Testis (tissue), 3 donors: ENCODE measurements around the gene BGN. TPM values are rescaled to one million over a fixed set of nuclear protein-coding genes. Genes with fewer than 3 reads are reported as not detected.
A peak's percentile ranks its signal among the peaks of the same experiment; 100 is the strongest.

Experiments
- DNase-seq: peaks from one replicate; pipeline ENCODE4 v3.0.0-alpha.2; 2019
- H3K27ac ChIP-seq, 2 donors: fragments of 200-600 bp; sonication (generic); one replicate each; pipeline ENCODE4 v1.5.1; 2019
- H3K27me3 ChIP-seq: fragments of 200-600 bp; sonication (generic); one replicate; pipeline ENCODE4 v1.5.1; 2019
- H3K36me3 ChIP-seq: fragments of 200-600 bp; sonication (generic); one replicate; pipeline ENCODE4 v1.5.1; 2017; ENCODE audit warnings: low read depth; ENCODE audit errors: missing control alignments
- H3K4me1 ChIP-seq: fragments of 200-600 bp; sonication (generic); one replicate; pipeline ENCODE4 v1.5.1; 2019
- H3K4me3 ChIP-seq, 2 donors: fragments of 200-600 bp; sonication (generic); one replicate each; pipeline ENCODE4 v1.5.1; 2017 to 2019
- H3K9me3 ChIP-seq: fragments of 200-600 bp; sonication (generic); one replicate; pipeline ENCODE4 v1.5.1; 2017
- CTCF ChIP-seq, 3 experiments: fragments of 450-650 bp in 2 of 3; fragments of 200-600 bp in 1 of 3; sonication (generic) in 1 of 3; IDR thresholded peaks; one replicate each; pipeline ENCODE4 v1.5.1; 2016 to 2019; ENCODE audit warnings: antibody characterized with exemption in 3 of 3, mild to moderate bottlenecking in 2 of 3, moderate library complexity in 1 of 3
- POLR2A ChIP-seq: fragments of 450-650 bp; IDR thresholded peaks from one replicate; pipeline ENCODE4 v1.6.1; 2017; ENCODE audit warnings: antibody characterized with exemption, mild to moderate bottlenecking, moderate library complexity
- WGBS, 2 donors: methylation state at CpG; one replicate each; pipeline ENCODE4 v1.1.5; 2018; 5-methylcytosine and 5-hydroxymethylcytosine counted together
- intact Hi-C: fragments of 100-400 bp; cut with DNase I; formaldehyde crosslinking; loops from one replicate; pipeline ENCODE4 v1.15.1; 2023; ENCODE audit warnings: low total_unique reads
- polyA plus RNA-seq: library from polyadenylated mRNA; stranded (reverse); fragments of 350-450 nt; fragmentation: Illumina TruSeq; extraction: RNeasy Lipid Tissue Mini Kit (QIAGEN cat#74804); gene quantifications from one replicate; pipeline ENCODE4 v1.2.3, GENCODE V29; 2014; ENCODE audit warnings: low read depth, low replicate concordance; ENCODE audit not compliant: insufficient read depth
- total RNA-seq, 2 donors: library from RNA; depleted of rRNA; stranded (reverse); fragments of >200 nt; gene quantifications; one replicate each; pipeline ENCODE4 v1.2.3, GENCODE V29; 2016

The BGN gene
- total and polyA plus RNA-seq, 3 donors from 2014 or later = 42.3 to 174 (median 76.5) TPM

DNA sequence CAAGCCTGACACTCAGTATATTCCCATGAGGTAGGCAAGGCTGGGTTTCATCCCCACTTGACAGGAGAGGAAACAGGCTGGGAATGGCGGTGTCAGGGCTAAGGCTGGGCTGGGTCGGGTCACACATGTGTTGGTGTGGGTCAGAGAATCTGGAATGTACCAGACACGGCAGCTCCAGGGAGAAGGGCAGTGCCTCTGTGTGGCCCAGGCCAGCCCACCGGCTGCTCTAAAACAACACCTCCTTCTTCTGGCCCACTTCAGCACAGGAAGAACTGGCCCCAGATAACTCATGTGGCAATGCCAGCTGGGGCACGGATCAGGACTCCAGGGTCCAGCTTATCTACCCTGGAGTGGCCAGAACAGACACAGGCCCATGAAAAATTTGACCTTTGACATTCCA lies 30.7 kb upstream of the BGN start:
- Histone ChIP-seq H3K9me3 (no peaks in the 10 kb centered on the region), H3K4me1 (no peaks in the 10 kb centered on the region), H3K4me3 (no peak overlapping the region), H3K36me3 (no peaks in the 10 kb centered on the region), H3K27ac (no peak overlapping the region), H3K27me3 (no peaks in the 10 kb centered on the region)
- TF ChIP-seq POLR2A (no peak), CTCF (IDR thresholded peaks at IDR 0.05) (no peak)
- no peak for DNase-seq
- intact Hi-C loops = no loop called here
- WGBS, 2 donors = 96% methylated on average over 3 of the region's 5 CpGs; no CpG with 5 or more reads in 1 of the 2 donors

DNA sequence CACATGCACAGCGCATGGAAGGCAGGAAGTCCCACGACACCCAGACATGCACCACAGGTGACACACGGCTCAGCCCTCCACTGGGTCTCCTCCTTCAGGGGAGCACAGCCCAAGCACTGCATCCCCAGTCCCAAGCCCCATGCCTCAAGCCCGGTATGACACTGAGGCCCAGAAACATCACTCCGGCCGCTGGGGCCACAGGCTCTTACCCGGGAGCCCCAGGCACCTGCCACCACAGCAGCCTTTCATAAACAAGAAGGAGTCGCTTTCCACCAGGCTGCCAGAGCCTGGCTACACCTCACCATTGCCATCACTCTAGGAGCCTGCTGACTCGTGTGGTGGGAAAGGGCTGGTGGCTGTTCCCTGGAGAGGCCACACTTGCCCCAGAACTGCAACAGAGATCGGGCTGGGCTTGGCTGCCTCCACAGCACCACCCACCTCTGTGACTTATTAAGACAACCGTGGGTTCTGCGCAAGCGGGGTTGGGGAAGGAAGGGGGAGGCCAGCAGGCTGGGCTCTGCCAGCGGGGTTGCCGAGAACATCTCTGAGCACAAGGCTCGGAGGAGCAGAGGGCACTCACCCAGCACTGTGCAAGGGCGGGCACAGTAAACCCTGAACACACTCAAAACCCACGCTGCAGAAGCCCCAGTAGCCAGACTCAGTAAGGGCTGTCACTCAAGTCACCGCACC lies 28.9 kb upstream of the BGN start:
- Histone ChIP-seq H3K4me3 (no peak overlapping the region), H3K27me3 (no peaks in the 10 kb centered on the region), H3K4me1 (peaks cover 4% of the 10 kb centered on the region), H3K9me3 (no peaks in the 10 kb centered on the region), H3K27ac (no peak overlapping the region), H3K36me3 (no peaks in the 10 kb centered on the region)
- WGBS, 2 donors = 90 to 93% methylated on average over 3 to 9 of the region's 19 CpGs
- DNase-seq = no peak
- no peak for TF ChIP-seq CTCF (IDR thresholded peaks at IDR 0.05)
- TF ChIP-seq POLR2A = no peak
- intact Hi-C loops = no loop called here

- intact Hi-C loops = no loop called here
- H3K36me3 ChIP-seq = no peaks in the 10 kb centered on the region
- H3K27me3 ChIP-seq = no peaks in the 10 kb centered on the region
- peaks cover 4% of the 10 kb centered on the region for H3K4me1 ChIP-seq
- TF ChIP-seq POLR2A (no peak), CTCF (IDR thresholded peaks at IDR 0.05) (no peak)
- H3K9me3 ChIP-seq = no peaks in the 10 kb centered on the region
- H3K4me3 ChIP-seq = no peak overlapping the region
- peak; percentile 23 for DNase-seq
- no peak overlapping the region for H3K27ac ChIP-seq
- WGBS, 2 donors = 83% methylated on average over 1 to 9 of the region's 12 CpGs
Measured at GRCh38 chrX:153468008-153468580, 26.7 kb upstream of the BGN start.

GRCh38 chrX:153469811-153470410 lies 24.9 kb upstream of the BGN start:
- peak in 1 of 3 experiments; percentile 2 for TF ChIP-seq CTCF (IDR thresholded peaks at IDR 0.05)
- TF ChIP-seq POLR2A = no peak
- no peak overlapping the region for H3K27ac ChIP-seq
- WGBS, 2 donors = 2% methylated on average over 6 of the region's 32 CpGs; no CpG with 5 or more reads in 1 of the 2 donors
- intact Hi-C loops = loop anchor here (5.0 kb wide), 1 partner anchor 37 kb away; no protein-coding TSS in a partner anchor
- no peaks in the 10 kb centered on the region for H3K9me3 ChIP-seq
- H3K36me3 ChIP-seq = no peaks in the 10 kb centered on the region
- H3K27me3 ChIP-seq = no peaks in the 10 kb centered on the region
- DNase-seq = peak; percentile 22
- peaks cover 5% of the 10 kb centered on the region for H3K4me1 ChIP-seq
- peak overlapping the region; percentile 55 to 65 for H3K4me3 ChIP-seq
